ENCODE results near the gene FN1.

FN1 gene

GRCh38 chr2:215417400-215417951 lies 18.4 kb downstream of the FN1 start:
- no peak overlapping the region for H3K4me3 ChIP-seq (ENCODE audit: low read depth, low read length)
- DNase-seq (ENCODE audit: low read depth, low spot score), result no peak
- POLR2A ChIA-PET, result interaction anchor here (1.4 kb wide), 1 partner anchor 11 kb away, joined by 4 read pairs; no protein-coding TSS in a partner anchor
- CTCF ChIA-PET, result no interaction called here
- TF ChIP-seq, protein P1, sequence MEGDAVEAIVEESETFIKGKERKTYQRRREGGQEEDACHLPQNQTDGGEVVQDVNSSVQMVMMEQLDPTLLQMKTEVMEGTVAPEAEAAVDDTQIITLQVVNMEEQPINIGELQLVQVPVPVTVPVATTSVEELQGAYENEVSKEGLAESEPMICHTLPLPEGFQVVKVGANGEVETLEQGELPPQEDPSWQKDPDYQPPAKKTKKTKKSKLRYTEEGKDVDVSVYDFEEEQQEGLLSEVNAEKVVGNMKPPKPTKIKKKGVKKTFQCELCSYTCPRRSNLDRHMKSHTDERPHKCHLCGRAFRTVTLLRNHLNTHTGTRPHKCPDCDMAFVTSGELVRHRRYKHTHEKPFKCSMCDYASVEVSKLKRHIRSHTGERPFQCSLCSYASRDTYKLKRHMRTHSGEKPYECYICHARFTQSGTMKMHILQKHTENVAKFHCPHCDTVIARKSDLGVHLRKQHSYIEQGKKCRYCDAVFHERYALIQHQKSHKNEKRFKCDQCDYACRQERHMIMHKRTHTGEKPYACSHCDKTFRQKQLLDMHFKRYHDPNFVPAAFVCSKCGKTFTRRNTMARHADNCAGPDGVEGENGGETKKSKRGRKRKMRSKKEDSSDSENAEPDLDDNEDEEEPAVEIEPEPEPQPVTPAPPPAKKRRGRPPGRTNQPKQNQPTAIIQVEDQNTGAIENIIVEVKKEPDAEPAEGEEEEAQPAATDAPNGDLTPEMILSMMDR (IDR thresholded peaks at IDR 0.05; ENCODE audit: insufficient read depth, low read length, missing control alignments), result no peak

DNA sequence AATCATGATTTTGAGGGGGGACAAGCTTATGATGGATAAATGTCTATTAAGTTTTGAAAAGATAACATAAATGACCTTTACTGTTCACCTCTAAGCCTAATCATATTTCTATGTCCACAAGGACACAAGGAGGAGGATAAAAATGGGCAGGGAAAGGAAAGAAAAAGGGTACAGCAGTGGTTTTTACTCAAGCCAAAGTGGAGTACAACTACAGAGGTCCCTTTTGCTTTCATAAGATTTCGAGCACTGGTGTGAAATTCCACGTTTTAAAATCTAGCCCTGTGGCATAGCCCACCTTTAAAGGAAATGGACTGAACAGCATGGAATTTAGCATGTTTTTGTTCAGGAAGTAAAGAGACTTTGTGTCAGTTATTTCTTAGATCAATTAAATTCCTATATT lies 19.2 kb downstream of the FN1 start:
- CTCF ChIA-PET, result interaction anchor here (0.7 kb wide), 1 partner anchor 693 kb away, joined by 4 read pairs; no protein-coding TSS in a partner anchor
- POLR2A ChIA-PET, result interaction anchor here (1.4 kb wide), 1 partner anchor 12 kb away, joined by 4 read pairs; no protein-coding TSS in a partner anchor
- no peak for DNase-seq (ENCODE audit: low read depth, low spot score)
- TF ChIP-seq, protein P1 (IDR thresholded peaks at IDR 0.05; ENCODE audit: insufficient read depth, low read length, missing control alignments), result no peak
- no peak overlapping the region for H3K4me3 ChIP-seq (ENCODE audit: low read depth, low read length)

- TF ChIP-seq, protein P1 (IDR thresholded peaks at IDR 0.05; ENCODE audit: insufficient read depth, low read length, missing control alignments), result no peak
- POLR2A ChIA-PET, result interaction anchor here (1.1 to 1.4 kb wide), 3 partner anchors 8 to 18 kb away, joined by 3 to 4 read pairs (median 3); no protein-coding TSS in a partner anchor
- no peak for DNase-seq (ENCODE audit: low read depth, low spot score)
- no peak overlapping the region for H3K4me3 ChIP-seq (ENCODE audit: low read depth, low read length)
- CTCF ChIA-PET, result interaction anchor here (0.7 kb wide), 1 partner anchor 694 kb away, joined by 4 read pairs; no protein-coding TSS in a partner anchor
These were observed 19.9 kb downstream of the FN1 start for GRCh38 chr2:215415820-215416577.

- no peak overlapping the region for H3K4me3 ChIP-seq (ENCODE audit: low read depth, low read length)
- CTCF ChIA-PET, result no interaction called here
- TF ChIP-seq, protein P1 (IDR thresholded peaks at IDR 0.05; ENCODE audit: insufficient read depth, low read length, missing control alignments), result no peak
- POLR2A ChIA-PET, result interaction anchor here (0.6 to 1.2 kb wide), 4 partner anchors 9 to 466 kb away, joined by 3 read pairs; no protein-coding TSS in a partner anchor
- no peak for DNase-seq (ENCODE audit: low read depth, low spot score)
These were observed 20.6 kb downstream of the FN1 start for GRCh38 chr2:215415218-215415617.

- ChIA-PET CTCF (no interaction called here), POLR2A (interaction anchor here (0.6 to 1.1 kb wide), 3 partner anchors 9 to 467 kb away, joined by 3 read pairs; no protein-coding TSS in a partner anchor)
- H3K4me3 ChIP-seq (ENCODE audit: low read depth, low read length), result no peak overlapping the region
- TF ChIP-seq, protein P1 (IDR thresholded peaks at IDR 0.05; ENCODE audit: insufficient read depth, low read length, missing control alignments), result no peak
- DNase-seq (ENCODE audit: low read depth, low spot score), result no peak
These were observed 21.2 kb downstream of the FN1 start for GRCh38 chr2:215414674-215415073.

DNA sequence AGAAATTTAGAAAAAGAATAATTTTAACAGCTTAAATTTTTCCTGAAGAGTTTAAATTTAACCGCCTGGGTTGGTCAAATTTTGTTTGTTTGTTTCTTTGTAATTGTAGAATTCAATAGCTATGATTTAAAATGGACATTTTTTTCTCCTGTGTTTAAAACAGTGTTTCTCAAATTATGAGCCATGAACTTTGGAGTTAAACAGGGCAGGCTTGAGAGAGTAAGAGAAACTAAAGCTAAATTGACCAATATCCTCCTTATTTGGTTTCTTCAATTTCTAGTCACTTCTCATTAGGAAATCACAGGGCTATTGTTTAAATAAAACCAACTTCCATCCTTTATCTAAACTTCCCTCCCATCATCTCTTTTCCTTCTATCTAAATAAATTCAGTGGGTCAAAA lies 21.9 kb downstream of the FN1 start:
- POLR2A ChIA-PET, result interaction anchor here (0.6 kb wide), 1 partner anchor 9 kb away, joined by 3 read pairs; no protein-coding TSS in a partner anchor
- CTCF ChIA-PET, result no interaction called here
- DNase-seq (ENCODE audit: low read depth, low spot score), result no peak
- no peak overlapping the region for H3K4me3 ChIP-seq (ENCODE audit: low read depth, low read length)
- TF ChIP-seq, protein P1 (IDR thresholded peaks at IDR 0.05; ENCODE audit: insufficient read depth, low read length, missing control alignments), result no peak

Measured in AG04449 (cell line).